GM12873 (cell line): ENCODE data around the gene RSPRY1.

ENCODE experiments used
- CTCF ChIP-seq: IDR thresholded peaks from 2 replicates; pipeline ENCODE4 v1.5.1; 2012; ENCODE audit warnings: low read depth, mild to moderate bottlenecking, moderate library complexity, low read length, control low read depth; ENCODE audit not compliant: insufficient read depth; ENCODE audit errors: missing control alignments

The RSPRY1 gene

GRCh38 chr16:57185945-57186871 is at the start of gene RSPRY1, which contains the start of gene PSME3IP1:
Gene RSPRY1 (plus strand): TSS chr16:57186329. CDS start chr16:57204659, 18,330 bp downstream.
Gene PSME3IP1 (minus strand): TSS chr16:57186039. CDS start chr16:57173854, 12,185 bp downstream.
- TF ChIP-seq CTCF = no peak

- no peak for TF ChIP-seq CTCF
These were observed 49.1 kb upstream of the RSPRY1 start for GRCh38 chr16:57137043-57137442.

DNA sequence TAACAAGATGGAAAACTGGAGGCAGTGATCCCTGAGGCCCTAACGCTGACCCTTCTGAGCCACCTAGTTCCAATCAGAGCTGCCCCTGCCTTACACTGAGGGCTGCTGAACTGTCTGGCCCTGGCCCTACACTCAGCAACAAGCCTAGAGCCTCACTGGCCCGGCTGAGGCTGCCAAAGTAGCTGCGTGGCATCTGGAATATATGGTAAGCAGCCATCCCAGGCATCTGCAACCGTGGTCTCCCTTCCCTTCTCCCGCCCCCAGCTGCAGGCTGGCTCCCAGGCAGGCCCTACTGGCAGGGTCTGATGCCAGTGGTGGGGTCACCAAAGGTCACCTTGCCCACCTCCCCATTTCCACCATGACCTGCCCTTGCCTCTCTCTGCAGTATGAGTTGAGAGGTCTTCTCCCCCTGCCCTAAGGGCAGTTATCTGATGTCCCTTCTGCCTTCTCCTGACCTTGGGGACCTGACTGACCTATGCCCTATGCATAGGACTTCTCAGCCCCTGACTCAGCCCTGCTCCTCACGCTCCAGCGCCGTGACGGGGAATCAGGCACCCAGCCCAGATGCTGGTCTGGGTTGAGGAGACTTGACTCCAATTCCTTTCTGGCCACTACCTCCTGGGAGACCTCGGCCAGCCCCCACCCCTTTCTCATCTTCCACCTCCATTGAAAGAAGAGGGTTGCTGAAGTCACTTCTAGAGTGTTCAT is 48.4 kb upstream of the RSPRY1 start:
- TF ChIP-seq CTCF = no peak

DNA sequence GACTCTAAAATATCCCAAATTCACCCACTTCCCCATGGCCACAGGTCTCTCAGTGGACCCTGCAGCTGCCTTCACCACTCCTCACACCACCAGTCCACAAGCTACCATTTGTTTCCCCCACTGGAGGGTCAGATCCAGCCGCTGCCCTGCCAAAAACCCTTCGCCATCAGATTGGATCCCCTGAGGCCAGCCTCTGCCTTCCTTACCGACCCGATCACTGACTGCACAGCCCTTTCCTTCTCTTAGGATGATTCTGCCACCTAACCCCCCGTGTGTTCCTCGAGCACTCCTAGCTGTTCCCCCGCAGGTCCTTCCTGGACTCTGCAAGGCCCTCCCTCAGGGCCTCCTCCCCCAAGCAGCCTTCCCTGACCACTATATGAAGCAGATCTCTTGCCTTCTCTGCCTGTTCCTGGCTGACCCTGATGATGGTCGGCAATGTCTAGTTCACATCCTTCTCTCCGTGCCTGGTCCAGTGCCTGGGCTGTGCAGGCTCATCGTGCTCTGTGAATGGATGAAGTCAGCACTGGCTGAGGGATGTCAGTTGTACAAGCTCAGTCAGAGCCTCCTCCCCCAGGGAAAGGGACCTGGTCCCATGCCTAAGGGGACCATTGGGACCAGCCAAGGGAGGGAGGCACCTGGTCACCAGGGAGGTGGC is 47.7 kb upstream of the RSPRY1 start:
- TF ChIP-seq CTCF = no peak

GRCh38 chr16:57140931-57141668 is 45.0 kb upstream of the RSPRY1 start:
- no peak for TF ChIP-seq CTCF

- TF ChIP-seq CTCF = no peak
These were observed 44.1 kb upstream of the RSPRY1 start for GRCh38 chr16:57141822-57142631.
